ENCODE results near the gene TRIO.

GRCh38 chr5:14242447-14242846, 99.3 kb downstream of the TRIO start:
- TF ChIP-seq EZH2phosphoT487 (IDR thresholded peaks at IDR 0.05; ENCODE audit: borderline replicate concordance, low read length), result no peak
- no peak for TF ChIP-seq CTCF (conservative IDR thresholded peaks at IDR 0.05; ENCODE audit: low read depth, low read length)
